ENCODE results near the gene PARVG.

- no peak for TF ChIP-seq EZH2 (IDR thresholded peaks at IDR 0.05)
- no peak for TF ChIP-seq POLR2AphosphoS5 (IDR thresholded peaks at IDR 0.05; ENCODE audit: borderline replicate concordance, low read depth, low read length)
Observed at GRCh38 chr22:44188316-44188715, 7.6 kb downstream of the PARVG start.

Measured in SK-N-MC (cell line).